Measurements from ENCODE around the gene FAM107A. TPM values are rescaled to one million over a fixed set of nuclear protein-coding genes. Genes with fewer than 3 reads are reported as not detected.

Gene FAM107A
- total and polyA plus RNA-seq, 2 of the 13 experiments (the other 11 are each of a cell fraction or from before 2014, with no cell fraction given), result not detected

DNA sequence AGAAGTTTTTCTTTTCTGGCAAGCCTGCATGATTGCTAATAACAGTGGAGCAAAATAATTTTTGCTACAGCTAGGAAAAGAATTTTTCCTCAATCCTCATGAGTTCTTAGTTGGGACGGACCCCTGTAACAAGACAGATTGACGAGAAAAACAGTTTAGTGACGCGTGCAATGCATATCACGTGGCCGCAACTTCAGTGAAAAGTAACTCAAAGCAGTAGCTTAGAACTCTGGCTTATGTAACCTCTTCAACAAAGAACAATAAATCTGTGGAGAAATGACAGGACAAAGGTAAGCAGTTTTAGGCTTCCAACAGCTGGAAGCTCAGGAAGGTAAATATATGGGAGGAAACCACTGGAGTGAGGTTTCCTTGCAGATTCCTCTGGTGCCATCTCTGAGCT is 19.7 kb downstream of the FAM107A start (continued):
- TF ChIP-seq, protein P1, sequence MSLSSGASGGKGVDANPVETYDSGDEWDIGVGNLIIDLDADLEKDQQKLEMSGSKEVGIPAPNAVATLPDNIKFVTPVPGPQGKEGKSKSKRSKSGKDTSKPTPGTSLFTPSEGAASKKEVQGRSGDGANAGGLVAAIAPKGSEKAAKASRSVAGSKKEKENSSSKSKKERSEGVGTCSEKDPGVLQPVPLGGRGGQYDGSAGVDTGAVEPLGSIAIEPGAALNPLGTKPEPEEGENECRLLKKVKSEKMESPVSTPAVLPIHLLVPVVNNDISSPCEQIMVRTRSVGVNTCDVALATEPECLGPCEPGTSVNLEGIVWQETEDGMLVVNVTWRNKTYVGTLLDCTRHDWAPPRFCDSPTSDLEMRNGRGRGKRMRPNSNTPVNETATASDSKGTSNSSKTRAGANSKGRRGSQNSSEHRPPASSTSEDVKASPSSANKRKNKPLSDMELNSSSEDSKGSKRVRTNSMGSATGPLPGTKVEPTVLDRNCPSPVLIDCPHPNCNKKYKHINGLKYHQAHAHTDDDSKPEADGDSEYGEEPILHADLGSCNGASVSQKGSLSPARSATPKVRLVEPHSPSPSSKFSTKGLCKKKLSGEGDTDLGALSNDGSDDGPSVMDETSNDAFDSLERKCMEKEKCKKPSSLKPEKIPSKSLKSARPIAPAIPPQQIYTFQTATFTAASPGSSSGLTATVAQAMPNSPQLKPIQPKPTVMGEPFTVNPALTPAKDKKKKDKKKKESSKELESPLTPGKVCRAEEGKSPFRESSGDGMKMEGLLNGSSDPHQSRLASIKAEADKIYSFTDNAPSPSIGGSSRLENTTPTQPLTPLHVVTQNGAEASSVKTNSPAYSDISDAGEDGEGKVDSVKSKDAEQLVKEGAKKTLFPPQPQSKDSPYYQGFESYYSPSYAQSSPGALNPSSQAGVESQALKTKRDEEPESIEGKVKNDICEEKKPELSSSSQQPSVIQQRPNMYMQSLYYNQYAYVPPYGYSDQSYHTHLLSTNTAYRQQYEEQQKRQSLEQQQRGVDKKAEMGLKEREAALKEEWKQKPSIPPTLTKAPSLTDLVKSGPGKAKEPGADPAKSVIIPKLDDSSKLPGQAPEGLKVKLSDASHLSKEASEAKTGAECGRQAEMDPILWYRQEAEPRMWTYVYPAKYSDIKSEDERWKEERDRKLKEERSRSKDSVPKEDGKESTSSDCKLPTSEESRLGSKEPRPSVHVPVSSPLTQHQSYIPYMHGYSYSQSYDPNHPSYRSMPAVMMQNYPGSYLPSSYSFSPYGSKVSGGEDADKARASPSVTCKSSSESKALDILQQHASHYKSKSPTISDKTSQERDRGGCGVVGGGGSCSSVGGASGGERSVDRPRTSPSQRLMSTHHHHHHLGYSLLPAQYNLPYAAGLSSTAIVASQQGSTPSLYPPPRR (CRISPR knock-in tag; IDR thresholded peaks at IDR 0.05; ENCODE audit: borderline replicate concordance), result no peak
- TF ChIP-seq, protein P2, sequence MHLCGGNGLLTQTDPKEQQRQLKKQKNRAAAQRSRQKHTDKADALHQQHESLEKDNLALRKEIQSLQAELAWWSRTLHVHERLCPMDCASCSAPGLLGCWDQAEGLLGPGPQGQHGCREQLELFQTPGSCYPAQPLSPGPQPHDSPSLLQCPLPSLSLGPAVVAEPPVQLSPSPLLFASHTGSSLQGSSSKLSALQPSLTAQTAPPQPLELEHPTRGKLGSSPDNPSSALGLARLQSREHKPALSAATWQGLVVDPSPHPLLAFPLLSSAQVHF (CRISPR knock-in tag; IDR thresholded peaks at IDR 0.05), result no peak
- TF ChIP-seq, protein P3, sequence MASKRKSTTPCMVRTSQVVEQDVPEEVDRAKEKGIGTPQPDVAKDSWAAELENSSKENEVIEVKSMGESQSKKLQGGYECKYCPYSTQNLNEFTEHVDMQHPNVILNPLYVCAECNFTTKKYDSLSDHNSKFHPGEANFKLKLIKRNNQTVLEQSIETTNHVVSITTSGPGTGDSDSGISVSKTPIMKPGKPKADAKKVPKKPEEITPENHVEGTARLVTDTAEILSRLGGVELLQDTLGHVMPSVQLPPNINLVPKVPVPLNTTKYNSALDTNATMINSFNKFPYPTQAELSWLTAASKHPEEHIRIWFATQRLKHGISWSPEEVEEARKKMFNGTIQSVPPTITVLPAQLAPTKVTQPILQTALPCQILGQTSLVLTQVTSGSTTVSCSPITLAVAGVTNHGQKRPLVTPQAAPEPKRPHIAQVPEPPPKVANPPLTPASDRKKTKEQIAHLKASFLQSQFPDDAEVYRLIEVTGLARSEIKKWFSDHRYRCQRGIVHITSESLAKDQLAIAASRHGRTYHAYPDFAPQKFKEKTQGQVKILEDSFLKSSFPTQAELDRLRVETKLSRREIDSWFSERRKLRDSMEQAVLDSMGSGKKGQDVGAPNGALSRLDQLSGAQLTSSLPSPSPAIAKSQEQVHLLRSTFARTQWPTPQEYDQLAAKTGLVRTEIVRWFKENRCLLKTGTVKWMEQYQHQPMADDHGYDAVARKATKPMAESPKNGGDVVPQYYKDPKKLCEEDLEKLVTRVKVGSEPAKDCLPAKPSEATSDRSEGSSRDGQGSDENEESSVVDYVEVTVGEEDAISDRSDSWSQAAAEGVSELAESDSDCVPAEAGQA (IDR thresholded peaks at IDR 0.05; ENCODE audit: low read depth), result no peak
- TF ChIP-seq, protein P3 (CRISPR knock-in tag; IDR thresholded peaks at IDR 0.05; ENCODE audit: borderline replicate concordance), result no peak
- TF ChIP-seq ZNF180 (CRISPR knock-in tag; IDR thresholded peaks at IDR 0.05; ENCODE audit: borderline replicate concordance, low read depth) (no peak), WIZ (CRISPR knock-in tag; IDR thresholded peaks at IDR 0.05) (no peak), KMT2B (CRISPR knock-in tag; IDR thresholded peaks at IDR 0.05) (no peak), RAD21 (CRISPR knock-in tag; IDR thresholded peaks at IDR 0.05) (no peak), SRSF1 (optimal IDR thresholded peaks at IDR 0.05; ENCODE audit: low read depth, low read length) (no peak), SMYD3 (CRISPR knock-in tag; IDR thresholded peaks at IDR 0.05) (no peak)
- TF ChIP-seq, protein P4, sequence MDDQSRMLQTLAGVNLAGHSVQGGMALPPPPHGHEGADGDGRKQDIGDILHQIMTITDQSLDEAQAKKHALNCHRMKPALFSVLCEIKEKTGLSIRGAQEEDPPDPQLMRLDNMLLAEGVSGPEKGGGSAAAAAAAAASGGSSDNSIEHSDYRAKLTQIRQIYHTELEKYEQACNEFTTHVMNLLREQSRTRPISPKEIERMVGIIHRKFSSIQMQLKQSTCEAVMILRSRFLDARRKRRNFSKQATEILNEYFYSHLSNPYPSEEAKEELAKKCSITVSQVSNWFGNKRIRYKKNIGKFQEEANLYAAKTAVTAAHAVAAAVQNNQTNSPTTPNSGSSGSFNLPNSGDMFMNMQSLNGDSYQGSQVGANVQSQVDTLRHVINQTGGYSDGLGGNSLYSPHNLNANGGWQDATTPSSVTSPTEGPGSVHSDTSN (CRISPR knock-in tag; IDR thresholded peaks at IDR 0.05; ENCODE audit: borderline replicate concordance), result no peak
- TF ChIP-seq, protein P5, sequence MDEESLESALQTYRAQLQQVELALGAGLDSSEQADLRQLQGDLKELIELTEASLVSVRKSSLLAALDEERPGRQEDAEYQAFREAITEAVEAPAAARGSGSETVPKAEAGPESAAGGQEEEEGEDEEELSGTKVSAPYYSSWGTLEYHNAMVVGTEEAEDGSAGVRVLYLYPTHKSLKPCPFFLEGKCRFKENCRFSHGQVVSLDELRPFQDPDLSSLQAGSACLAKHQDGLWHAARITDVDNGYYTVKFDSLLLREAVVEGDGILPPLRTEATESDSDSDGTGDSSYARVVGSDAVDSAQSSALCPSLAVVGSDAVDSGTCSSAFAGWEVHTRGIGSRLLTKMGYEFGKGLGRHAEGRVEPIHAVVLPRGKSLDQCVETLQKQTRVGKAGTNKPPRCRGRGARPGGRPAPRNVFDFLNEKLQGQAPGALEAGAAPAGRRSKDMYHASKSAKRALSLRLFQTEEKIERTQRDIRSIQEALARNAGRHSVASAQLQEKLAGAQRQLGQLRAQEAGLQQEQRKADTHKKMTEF (CRISPR knock-in tag; IDR thresholded peaks at IDR 0.05), result no peak

Measured in HepG2 (cell line).